Epithelial cell of esophagus (primary cell): Measurements from ENCODE around the gene ABT1.

Experiments used
- DNase-seq: peaks from one replicate; pipeline ENCODE4 v3.0.0; 2010; ENCODE audit warnings: low read depth
- H3K4me3 ChIP-seq: 2 replicates; pipeline ENCODE4 v1.5.1; 2011; ENCODE audit warnings: mild to moderate bottlenecking, low read length, control low read depth
- TF ChIP-seq, protein P1 (sequence below): IDR thresholded peaks from 2 replicates; pipeline ENCODE4 v1.5.1; 2011; ENCODE audit warnings: low read depth, mild to moderate bottlenecking, low read length, control low read depth, inconsistent platforms; ENCODE audit not compliant: insufficient read depth; ENCODE audit errors: missing control alignments

ABT1 gene

DNA sequence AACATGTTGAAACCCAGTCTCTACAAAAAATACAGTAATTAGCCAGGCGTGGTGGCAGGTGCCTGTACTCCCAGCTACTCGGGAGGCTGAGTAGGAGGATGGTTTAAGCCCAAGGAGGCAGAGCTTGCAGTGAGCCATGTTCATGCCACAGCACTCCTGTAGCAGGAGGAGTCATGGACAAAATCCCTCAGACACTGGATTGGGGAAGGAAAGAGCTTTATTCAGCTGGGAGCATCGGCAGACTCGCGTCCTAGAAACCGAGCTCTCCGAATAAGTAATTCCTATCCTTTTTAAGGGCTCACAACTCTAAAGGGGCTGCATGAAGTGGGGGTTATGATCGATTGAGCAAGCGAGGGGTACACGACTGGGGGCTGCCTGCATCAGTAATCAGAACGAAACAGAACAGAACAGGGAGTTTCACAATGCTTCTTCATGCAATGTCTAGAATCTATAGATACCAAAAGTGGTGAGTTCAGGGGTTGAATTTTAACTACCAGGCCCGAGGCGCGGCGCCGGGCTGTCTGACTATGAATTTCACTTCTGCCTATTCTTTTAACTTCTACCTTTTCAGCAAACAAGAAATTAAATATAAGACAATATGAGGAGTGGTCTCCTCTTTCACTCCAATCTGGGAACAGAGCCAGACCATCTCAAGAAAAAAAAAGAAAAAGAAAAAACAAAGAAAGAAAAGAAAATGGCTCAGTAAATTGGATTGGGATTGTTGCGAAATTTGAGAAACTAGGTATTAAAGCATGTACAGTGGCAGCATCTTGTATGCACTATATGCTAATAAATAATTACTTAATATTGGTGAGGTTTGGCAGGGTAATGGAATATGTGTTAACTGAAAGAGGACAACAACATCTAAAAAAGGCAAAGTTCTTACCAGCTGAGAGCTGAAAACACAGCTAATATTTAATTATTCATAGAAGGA lies 35.0 kb upstream of the ABT1 start:
- TF ChIP-seq, protein P1, sequence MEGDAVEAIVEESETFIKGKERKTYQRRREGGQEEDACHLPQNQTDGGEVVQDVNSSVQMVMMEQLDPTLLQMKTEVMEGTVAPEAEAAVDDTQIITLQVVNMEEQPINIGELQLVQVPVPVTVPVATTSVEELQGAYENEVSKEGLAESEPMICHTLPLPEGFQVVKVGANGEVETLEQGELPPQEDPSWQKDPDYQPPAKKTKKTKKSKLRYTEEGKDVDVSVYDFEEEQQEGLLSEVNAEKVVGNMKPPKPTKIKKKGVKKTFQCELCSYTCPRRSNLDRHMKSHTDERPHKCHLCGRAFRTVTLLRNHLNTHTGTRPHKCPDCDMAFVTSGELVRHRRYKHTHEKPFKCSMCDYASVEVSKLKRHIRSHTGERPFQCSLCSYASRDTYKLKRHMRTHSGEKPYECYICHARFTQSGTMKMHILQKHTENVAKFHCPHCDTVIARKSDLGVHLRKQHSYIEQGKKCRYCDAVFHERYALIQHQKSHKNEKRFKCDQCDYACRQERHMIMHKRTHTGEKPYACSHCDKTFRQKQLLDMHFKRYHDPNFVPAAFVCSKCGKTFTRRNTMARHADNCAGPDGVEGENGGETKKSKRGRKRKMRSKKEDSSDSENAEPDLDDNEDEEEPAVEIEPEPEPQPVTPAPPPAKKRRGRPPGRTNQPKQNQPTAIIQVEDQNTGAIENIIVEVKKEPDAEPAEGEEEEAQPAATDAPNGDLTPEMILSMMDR: no peak
- no peak for DNase-seq
- no peak overlapping the region for H3K4me3 ChIP-seq

DNA sequence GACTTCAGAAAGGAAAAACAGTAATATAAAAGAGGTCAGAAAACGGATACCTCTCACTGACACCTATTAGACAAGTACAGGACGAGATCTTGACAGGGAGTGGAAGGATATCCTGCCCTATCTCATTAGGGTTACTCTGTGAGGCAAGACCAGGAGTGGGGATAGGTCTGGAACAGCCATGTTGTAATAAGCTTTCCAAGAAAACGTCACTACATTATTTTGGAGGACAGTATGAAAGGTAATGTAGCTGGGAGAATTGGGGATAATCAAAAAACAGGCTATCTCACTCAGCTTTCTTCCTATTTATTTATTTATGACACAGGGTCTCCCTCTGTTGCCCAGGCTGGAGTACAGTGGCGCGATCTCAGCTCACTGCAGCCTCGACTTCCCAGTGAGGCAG lies 33.3 kb upstream of the ABT1 start:
- no peak overlapping the region for H3K4me3 ChIP-seq
- no peak for DNase-seq
- TF ChIP-seq, protein P1: no peak

DNA sequence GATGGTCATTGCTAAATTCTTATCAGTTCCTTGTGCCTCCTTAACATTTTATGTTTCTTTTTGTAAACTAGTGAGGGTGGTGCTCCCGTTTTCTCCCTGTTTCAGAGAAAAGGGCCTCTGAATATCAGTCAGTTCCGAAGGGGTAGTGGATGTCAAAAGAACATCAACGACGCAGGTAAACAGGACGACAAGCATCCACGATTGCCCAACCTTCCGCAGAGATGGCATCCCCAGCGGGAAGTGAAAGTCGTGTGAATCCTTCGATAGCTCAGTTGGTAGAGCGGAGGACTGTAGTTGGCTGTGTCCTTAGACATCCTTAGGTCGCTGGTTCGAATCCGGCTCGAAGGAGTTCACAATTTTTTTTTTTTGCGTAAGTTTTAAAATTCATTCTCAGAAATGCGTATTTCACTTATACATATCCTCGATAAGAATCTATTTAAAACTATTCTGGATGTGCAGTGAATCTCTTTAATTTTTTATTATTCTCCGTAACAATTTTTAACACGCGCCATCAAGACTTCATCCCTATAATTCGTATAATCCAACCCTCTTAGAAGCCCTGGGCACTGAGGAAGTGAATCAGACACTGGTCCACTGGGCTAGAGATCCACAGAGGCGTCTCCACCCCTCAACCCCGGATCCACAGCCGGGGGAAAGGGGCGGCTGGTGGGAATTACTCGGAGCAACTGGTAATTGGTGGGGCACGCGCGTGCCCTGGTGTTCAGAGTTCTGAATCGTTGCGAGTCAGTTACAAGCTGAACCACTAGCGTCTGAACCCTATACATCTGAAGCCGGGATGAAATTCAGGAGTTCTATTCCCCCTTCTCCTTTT lies 27.9 kb upstream of the ABT1 start:
- peak overlapping the region; percentile 77 for H3K4me3 ChIP-seq
- TF ChIP-seq, protein P1: peak; percentile 47
- DNase-seq: peak; percentile 91

DNA sequence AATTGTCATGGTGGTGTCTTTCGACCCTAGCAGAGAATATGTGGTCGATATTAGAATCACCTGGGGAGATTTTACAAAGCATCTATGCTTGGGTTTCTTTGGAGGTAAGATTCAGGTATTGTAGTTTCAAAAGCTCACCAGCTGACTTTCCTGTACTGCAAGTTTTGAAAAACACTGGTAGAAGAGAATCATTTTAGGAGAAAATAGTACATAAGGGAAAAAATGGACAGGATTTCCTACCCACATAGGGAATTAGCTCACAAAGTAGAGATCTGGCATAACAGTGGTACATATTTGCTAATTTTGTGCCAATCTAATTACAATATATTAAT lies 27.4 kb upstream of the ABT1 start:
- H3K4me3 ChIP-seq: peak overlapping the region; percentile 77
- peak; percentile 20 for DNase-seq
- TF ChIP-seq, protein P1: no peak

DNA sequence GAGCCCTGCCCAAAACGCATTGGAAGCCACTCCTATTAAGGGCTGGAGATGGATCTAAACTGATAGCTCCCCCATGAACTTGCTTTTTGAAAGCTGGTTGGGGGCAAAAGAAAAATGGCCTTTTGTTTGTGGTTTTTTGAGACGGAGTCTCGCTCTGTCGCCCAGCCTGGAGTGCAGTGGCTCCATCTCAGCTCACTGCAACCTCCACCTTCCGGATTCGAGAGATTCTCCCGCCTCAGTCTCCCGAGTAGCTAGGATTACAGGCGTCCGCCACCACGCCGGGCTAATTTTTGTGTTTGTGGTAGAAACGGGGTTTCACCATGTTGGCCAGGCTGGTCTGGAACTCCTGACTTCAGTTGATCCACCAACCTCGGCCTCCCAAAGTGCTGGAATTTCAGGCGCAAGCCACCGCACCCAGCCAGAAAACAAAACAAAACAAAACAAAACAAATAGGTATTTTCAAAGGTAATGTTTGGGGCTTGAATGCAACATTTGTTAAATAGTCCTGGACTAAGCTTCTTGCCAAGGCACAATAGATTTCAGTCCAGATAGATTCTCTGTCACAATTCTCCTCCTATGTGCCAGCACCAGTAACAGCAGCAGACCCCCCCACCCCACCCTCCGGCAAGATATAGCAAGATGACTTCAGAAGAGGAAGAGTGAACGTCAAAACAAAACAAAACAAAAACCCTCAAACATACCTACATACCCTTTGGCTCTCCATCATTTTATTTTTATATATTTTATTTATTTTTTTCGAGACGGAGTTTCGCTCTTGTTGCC lies 26.5 kb upstream of the ABT1 start:
- H3K4me3 ChIP-seq: no peak overlapping the region
- TF ChIP-seq, protein P1: no peak
- no peak for DNase-seq

DNA sequence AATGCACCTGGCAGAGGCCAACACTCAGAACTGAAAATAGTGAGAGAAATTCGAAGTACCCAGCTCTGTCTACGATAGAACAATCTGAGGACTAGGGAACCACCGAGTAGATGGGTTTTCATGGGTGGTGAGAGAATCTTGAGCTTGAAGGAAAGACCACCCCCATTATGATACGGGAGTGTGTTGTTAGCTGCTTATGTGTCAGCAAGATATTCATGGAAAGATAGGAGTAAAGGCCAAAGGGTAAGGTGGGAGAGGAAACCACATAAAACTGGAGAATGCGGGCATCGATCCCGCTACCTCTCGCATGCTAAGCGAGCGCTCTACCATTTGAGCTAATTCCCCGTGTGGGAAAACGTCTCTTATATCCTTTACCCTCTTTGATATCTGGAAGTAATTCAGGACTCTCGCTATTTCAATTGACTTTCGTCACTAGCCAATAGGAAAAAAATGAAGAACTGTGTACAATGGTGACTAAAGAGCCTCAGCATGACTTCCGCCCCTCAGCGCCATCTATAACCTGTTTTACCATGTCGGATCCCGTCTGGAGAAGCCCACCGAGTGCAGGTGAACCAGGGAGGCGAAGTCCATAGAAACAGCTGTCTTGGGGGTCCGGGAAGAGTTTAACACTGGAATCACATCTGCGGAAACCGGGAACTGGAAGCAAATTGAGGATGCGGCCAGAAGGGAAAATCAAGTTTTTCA lies 25.0 kb upstream of the ABT1 start:
- TF ChIP-seq, protein P1: no peak
- H3K4me3 ChIP-seq: peak overlapping the region; percentile 73
- DNase-seq: peak; percentile 89
